Panc1 (cell line): ENCODE measurements around the gene PLCB4. TPM values are rescaled to one million over a fixed set of nuclear protein-coding genes. Genes with fewer than 3 reads are reported as not detected.

Source experiments
- ATAC-seq: fragments of 200-7000 bp; cut with Tn5 transposase; 2 replicates; pipeline ENCODE4 v1.9.1; 2020; ENCODE audit warnings: mild to moderate bottlenecking, moderate library complexity
- BruUV-seq: library from RNA; stranded (reverse); fragments of 400-500 nt; replicated peaks from 2 replicates; lab custom pipeline; 2021; lab: Mats Ljungman, UMichigan
- CTCF ChIA-PET: fragments of 300-600 bp; sonication (Branson Sonifier 250); formaldehyde crosslinking; loops from one replicate; lab custom pipeline; 2022; ENCODE audit warnings: antibody characterized with exemption; lab: Charles Lee
- POLR2A ChIA-PET: fragments of 300-600 bp; sonication (Branson Sonifier 250); formaldehyde crosslinking; loops from one replicate; lab custom pipeline; 2022; ENCODE audit warnings: antibody characterized with exemption; lab: Charles Lee
- DNase-seq: peaks from one replicate; pipeline ENCODE4 v3.0.0-alpha.2; 2010; ENCODE audit warnings: low read depth, low spot score
- H3K27ac ChIP-seq: 2 replicates; pipeline ENCODE4 v1.5.1; 2011; ENCODE audit warnings: mild to moderate bottlenecking, low read length, inconsistent platforms
- H3K27me3 ChIP-seq: fragments of 200-500 bp; sonication (Bioruptor generic); 2 replicates; pipeline ENCODE4 v1.6.0; 2014; ENCODE audit warnings: low read length, inconsistent platforms; ENCODE audit not compliant: control insufficient read depth, insufficient read depth
- H3K36me3 ChIP-seq: fragments of 200-500 bp; sonication (Bioruptor generic); 2 replicates; pipeline ENCODE4 v1.5.1; 2014; ENCODE audit warnings: inconsistent platforms, mild to moderate bottlenecking, low read length, moderate library complexity; ENCODE audit not compliant: control insufficient read depth, insufficient read depth
- H3K4me1 ChIP-seq: 2 replicates; pipeline ENCODE4 v1.5.1; 2011; ENCODE audit warnings: inconsistent platforms, mild to moderate bottlenecking, low read length, moderate library complexity; ENCODE audit not compliant: control insufficient read depth, insufficient read depth
- H3K4me3 ChIP-seq, 2 experiments: 2 replicates each; pipeline ENCODE4 v1.5.1; 2011 to 2012; ENCODE audit warnings: low read depth in 2 of 2, low read length in 2 of 2, mild to moderate bottlenecking in 2 of 2, inconsistent platforms in 1 of 2, moderate library complexity in 1 of 2
- H3K9me3 ChIP-seq: fragments of 200-500 bp; sonication (Bioruptor generic); 2 replicates; pipeline ENCODE4 v1.5.1; 2014; ENCODE audit warnings: low read depth, mild to moderate bottlenecking, inconsistent platforms, low read length, moderate library complexity; ENCODE audit not compliant: control insufficient read depth, insufficient read depth
- POLR2AphosphoS5 ChIP-seq: IDR thresholded peaks from 2 replicates; pipeline ENCODE4 v1.6.1; 2012; ENCODE audit warnings: mild to moderate bottlenecking, low read depth, low read length, moderate library complexity
- SIN3A ChIP-seq: IDR thresholded peaks from 2 replicates; pipeline ENCODE4 v1.6.1; 2012; ENCODE audit warnings: low read depth, mild to moderate bottlenecking, low read length, moderate library complexity, borderline replicate concordance; ENCODE audit not compliant: insufficient read depth
- TCF7L2 ChIP-seq: IDR thresholded peaks from 2 replicates; pipeline ENCODE4 v1.6.1; 2011; ENCODE audit warnings: mild to moderate bottlenecking, low read depth, low read length, inconsistent platforms
- in situ Hi-C: cut with HindIII; loops from 2 replicates; pipeline ENCODE4 v1.10.0; 2016; ENCODE audit warnings: low sequenced_read_pairs, low pct_unique_long_range_greater_than_20kb
- intact Hi-C: fragments of 100-400 bp; cut with micrococcal nuclease; formaldehyde crosslinking; loops from one replicate; pipeline ENCODE4 v1.10.0; 2022; ENCODE audit not compliant: unreplicated experiment
- total RNA-seq: library from RNA; stranded (reverse); gene quantifications from one replicate; pipeline ENCODE4 v1.2.1, GENCODE V29; 2021; ENCODE audit not compliant: unreplicated experiment
- TF ChIP-seq, protein P1 (sequence below), 2 experiments: IDR thresholded peaks; 2 replicates each; pipeline ENCODE4 v1.6.1; 2011 to 2012; ENCODE audit warnings: low read depth in 2 of 2, control low read depth in 1 of 2, low read length in 1 of 2, mild to moderate bottlenecking in 1 of 2, moderate library complexity in 1 of 2; ENCODE audit not compliant: insufficient read depth in 1 of 2
- TF ChIP-seq, protein P2 (sequence below): fragments of 450-650 bp; IDR thresholded peaks from 2 replicates; pipeline ENCODE4 v1.5.1; 2017; ENCODE audit warnings: mild to moderate bottlenecking

PLCB4 gene
- total RNA-seq, 1 experiment from 2014 or later: 1.5 TPM

DNA sequence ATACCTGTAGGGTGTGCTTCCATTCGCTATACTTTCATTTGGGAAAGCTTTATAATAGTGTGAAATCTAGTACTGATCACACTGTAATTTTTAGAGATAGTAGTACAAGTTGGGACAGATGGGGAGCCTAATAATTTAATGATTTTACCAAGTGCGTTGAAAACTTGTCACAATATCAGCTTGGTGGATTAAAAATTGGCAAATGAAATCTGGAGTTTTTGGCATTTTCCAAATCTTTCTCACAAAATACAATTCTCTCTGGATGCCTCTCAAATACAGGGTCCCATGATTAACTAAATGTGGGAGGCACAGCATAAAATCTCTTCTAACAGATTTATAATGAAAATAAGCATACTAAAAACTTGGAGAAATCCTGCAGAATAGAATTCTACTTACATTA is 96.4 kb downstream of the PLCB4 start:
- BruUV-seq: no TSS peak
- ATAC-seq: no peak

DNA sequence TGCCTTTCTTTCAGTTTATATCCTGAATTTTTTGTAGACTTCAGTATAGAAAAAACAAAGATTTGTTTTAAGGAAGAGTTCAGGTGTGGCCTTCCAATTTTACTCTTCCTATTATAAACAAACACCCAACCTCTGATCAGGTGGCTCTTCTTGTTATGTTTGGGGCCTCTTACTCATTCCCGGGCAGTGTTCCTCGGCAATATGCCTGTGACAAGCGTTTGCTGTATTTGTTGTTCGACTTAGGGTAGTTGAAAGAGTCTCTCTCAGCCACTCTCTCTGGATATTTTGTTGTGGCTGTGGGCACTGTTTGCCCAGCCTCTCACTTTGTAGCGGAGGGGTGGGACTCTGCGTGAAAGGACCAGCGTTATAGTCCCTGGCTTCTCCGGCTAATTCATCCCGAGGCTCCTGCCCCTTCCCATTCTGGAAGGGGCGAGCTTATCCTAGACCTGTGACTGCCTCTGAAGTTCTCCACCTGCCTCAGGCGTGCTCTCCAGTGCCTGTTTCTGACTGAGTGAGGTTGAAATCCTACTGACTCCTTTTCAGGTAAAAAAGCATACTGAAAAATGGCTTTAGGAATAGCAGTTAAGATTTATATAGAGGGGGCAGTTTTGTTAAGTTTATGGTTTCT is 97.4 kb downstream of the PLCB4 start:
- in situ Hi-C loops (no loop called here), intact Hi-C loops (no loop called here)
- H3K4me1 ChIP-seq: no peaks in the 10 kb centered on the region
- POLR2A ChIA-PET: no interaction called here
- H3K4me3 ChIP-seq: no peak overlapping the region
- no peak overlapping the region for H3K27ac ChIP-seq
- TF ChIP-seq SIN3A: no peak
- no peak for TF ChIP-seq POLR2AphosphoS5
- TF ChIP-seq, protein P1, sequence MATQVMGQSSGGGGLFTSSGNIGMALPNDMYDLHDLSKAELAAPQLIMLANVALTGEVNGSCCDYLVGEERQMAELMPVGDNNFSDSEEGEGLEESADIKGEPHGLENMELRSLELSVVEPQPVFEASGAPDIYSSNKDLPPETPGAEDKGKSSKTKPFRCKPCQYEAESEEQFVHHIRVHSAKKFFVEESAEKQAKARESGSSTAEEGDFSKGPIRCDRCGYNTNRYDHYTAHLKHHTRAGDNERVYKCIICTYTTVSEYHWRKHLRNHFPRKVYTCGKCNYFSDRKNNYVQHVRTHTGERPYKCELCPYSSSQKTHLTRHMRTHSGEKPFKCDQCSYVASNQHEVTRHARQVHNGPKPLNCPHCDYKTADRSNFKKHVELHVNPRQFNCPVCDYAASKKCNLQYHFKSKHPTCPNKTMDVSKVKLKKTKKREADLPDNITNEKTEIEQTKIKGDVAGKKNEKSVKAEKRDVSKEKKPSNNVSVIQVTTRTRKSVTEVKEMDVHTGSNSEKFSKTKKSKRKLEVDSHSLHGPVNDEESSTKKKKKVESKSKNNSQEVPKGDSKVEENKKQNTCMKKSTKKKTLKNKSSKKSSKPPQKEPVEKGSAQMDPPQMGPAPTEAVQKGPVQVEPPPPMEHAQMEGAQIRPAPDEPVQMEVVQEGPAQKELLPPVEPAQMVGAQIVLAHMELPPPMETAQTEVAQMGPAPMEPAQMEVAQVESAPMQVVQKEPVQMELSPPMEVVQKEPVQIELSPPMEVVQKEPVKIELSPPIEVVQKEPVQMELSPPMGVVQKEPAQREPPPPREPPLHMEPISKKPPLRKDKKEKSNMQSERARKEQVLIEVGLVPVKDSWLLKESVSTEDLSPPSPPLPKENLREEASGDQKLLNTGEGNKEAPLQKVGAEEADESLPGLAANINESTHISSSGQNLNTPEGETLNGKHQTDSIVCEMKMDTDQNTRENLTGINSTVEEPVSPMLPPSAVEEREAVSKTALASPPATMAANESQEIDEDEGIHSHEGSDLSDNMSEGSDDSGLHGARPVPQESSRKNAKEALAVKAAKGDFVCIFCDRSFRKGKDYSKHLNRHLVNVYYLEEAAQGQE (IDR thresholded peaks at IDR 0.05; ENCODE audit: insufficient read depth in 1 of 2, low read depth in 2 of 2, low read length in 1 of 2): no peak
- TF ChIP-seq, protein P2, sequence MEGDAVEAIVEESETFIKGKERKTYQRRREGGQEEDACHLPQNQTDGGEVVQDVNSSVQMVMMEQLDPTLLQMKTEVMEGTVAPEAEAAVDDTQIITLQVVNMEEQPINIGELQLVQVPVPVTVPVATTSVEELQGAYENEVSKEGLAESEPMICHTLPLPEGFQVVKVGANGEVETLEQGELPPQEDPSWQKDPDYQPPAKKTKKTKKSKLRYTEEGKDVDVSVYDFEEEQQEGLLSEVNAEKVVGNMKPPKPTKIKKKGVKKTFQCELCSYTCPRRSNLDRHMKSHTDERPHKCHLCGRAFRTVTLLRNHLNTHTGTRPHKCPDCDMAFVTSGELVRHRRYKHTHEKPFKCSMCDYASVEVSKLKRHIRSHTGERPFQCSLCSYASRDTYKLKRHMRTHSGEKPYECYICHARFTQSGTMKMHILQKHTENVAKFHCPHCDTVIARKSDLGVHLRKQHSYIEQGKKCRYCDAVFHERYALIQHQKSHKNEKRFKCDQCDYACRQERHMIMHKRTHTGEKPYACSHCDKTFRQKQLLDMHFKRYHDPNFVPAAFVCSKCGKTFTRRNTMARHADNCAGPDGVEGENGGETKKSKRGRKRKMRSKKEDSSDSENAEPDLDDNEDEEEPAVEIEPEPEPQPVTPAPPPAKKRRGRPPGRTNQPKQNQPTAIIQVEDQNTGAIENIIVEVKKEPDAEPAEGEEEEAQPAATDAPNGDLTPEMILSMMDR: no peak
- no peak for TF ChIP-seq TCF7L2
- H3K27me3 ChIP-seq: no peaks in the 10 kb centered on the region
- ATAC-seq (no peak), DNase-seq (no peak)
- CTCF ChIA-PET: no interaction called here
- BruUV-seq: no TSS peak
- no peaks in the 10 kb centered on the region for H3K9me3 ChIP-seq
- no peaks in the 10 kb centered on the region for H3K36me3 ChIP-seq

More for the DNA sequence above, 96.4 kb downstream of the PLCB4 start:
- Histone ChIP-seq H3K4me1 (no peaks in the 10 kb centered on the region), H3K27ac (no peak overlapping the region), H3K36me3 (no peaks in the 10 kb centered on the region), H3K27me3 (no peaks in the 10 kb centered on the region), H3K9me3 (no peaks in the 10 kb centered on the region), H3K4me3 (no peak overlapping the region)
- in situ Hi-C loops: no loop called here
- ChIA-PET CTCF (no interaction called here), POLR2A (no interaction called here)
- DNase-seq: no peak
- intact Hi-C loops: no loop called here
- no peak for TF ChIP-seq TCF7L2
- TF ChIP-seq, protein P1 (IDR thresholded peaks at IDR 0.05; ENCODE audit: insufficient read depth in 1 of 2, low read depth in 2 of 2, low read length in 1 of 2): no peak
